GM19397 (cell line): ENCODE results near the gene CSMD2.

ENCODE experiments used
- ATAC-seq: cut with Tn5 transposase; IDR thresholded peaks from one replicate; pipeline ENCODE4 v1.9.1; 2021; ENCODE audit warnings: mild to moderate bottlenecking, moderate library complexity; ENCODE audit not compliant: unreplicated experiment

The CSMD2 gene

DNA sequence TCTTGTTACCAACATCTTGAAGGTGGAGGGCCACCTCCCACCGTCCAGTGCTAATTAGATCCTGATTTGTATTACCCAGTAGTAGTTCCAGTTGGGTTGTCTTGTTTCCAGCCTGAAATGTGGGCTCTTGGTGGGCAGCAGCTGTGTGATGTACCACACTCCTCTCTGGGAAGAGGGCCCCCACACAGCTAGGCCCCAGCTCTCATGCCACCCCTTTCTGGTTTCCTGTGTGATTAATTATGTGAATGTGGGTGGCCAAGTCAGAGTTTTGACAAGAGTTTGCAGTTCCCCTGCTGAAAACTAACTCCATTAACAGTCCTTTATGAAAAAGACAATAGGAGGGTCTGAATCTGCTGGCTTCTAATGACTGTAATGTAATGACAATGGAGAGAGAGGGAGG is 297.3 kb downstream of the CSMD2 start:
- ATAC-seq = no peak

DNA sequence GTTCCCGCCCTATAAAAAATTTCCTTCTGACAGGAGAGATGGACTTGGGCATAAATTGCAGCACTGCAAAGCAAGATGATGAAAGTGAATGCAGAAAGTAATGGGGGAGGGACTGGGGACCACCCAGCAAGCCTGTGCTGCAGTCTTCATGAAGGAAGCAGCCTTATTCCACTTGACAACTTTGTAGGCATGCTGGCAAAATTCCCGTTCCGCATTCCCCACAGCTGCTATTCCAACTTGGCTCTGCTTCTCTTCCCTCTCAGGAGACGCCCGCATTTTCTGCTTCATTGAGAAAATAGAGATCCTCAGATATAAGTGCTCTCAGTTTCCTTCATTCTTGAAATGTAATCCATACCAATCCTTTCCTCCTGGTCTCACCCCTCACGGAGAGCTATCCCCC is 298.7 kb downstream of the CSMD2 start:
- ATAC-seq = no peak

DNA sequence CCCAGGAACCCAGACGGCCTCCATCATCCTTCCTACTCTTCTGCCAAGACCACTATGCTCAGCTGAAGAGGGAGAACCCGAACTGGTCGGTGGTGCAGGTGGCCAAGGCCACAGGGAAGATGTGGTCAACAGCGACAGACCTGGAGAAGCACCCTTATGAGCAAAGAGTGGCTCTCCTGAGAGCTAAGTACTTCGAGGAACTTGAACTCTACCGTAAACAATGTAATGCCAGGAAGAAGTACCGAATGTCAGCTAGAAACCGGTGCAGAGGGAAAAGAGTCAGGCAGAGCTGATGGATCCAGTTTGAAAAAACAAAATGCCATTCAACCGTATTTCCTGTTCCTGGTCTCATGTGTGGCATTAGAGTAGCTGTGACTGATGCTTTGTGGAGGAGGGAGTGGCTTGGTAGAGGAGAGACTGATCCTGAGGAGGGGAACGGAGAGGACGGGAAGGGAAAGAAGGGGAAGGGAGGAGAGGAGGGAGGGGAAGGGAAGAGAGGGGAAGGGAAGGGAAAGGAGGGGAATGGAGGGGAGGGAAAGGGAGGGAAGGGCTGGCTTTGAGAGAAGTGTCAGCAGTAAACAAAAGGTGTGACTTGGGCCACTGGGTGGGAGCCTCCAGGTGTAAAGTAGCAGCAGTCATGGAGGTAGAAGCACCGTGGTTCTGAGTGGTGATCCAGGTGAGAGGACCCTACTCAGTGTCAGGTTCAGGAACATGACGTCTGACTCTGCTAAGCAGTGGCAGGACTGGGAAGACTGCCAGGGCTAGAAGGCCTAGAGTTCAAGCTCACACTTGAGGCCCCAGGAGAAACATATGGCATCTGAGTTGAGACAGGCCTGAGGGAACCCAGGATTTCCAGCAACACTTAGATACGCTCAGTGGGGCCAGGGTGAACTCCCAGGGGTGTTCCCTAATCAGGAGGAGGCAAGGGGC is 300.3 kb downstream of the CSMD2 start:
- no peak for ATAC-seq

DNA sequence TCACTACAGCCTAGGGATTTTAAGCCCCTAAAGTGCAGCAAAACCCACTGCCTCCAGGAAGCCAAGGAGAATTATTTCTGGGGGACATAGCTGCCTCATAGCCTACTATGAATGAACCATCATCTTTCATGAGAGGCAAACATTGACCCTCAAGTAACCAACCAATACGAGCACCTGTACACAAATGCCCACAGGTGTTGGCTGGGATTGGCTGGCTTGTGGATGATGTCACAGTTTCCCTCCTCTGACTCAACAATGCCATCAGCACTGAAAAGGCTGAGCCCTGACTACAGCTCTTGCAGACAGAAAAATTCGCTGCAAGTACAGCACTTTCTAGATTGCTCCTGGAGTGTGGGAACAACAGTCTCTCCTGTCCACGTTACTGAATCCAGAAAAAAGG is 301.3 kb downstream of the CSMD2 start, which contains the start of gene HMGB4:
Gene HMGB4 (plus strand): TSS at position 301 of the 400 bp plus-strand sequence. CDS start 113 bp downstream, outside the sequence.
- no peak for ATAC-seq

DNA sequence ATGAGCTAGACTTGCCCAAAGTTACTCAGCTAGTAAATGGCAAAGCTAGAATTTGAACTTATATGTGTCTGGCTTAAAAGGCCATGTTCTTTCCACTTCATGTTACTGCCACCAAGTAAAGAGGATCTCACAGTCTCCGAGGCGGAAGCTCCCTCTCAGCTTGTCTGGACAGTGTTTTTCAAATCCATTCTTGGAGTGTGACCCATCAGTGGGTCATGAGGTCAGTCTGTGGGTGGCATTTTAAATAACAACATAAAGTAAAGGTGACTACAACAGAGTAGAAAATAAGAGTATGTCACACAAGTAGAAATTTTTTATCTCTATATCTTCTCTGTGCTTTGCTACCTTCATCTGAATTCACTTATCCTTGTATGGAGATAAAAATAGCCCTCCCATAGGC is 304.4 kb downstream of the CSMD2 start:
- no peak for ATAC-seq

DNA sequence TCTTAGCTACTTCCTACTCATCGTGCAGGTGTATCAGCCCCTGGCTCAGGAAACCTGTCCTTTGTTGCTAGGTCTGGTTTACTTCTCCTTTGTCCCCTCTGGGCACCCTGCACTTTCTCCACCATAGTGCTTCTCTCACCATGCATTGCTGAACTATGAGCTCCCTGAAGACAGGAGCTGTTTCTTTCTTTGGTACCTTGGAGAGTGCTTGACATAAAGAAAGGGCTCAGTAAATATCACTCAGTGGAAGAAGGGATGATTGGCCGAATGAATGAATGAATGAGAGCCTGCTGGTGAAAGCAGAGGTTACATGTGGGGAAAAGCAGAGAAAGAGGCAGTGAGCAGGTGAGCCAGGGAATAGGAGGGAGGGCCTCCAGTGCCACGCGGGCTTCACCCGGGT is 310.9 kb downstream of the CSMD2 start:
- no peak for ATAC-seq

DNA sequence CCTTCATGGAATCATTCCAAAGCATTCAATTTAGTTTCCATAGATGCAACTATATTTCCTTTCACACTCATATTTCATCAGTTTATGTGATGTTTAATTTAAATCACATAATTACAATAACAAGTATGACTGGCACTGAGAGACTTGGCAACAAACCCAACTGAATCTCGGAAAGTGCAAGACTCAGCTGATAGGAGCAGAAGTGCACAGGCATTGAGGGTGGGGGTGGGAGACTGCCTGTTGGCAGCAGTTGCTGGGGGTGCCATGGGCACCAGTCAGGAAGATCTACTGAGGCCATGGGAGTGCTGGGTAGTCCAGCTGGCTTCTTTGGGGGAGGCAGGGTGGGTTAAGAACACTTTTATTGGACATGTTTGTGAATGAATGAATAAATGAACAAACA is 311.6 kb downstream of the CSMD2 start:
- no peak for ATAC-seq

DNA sequence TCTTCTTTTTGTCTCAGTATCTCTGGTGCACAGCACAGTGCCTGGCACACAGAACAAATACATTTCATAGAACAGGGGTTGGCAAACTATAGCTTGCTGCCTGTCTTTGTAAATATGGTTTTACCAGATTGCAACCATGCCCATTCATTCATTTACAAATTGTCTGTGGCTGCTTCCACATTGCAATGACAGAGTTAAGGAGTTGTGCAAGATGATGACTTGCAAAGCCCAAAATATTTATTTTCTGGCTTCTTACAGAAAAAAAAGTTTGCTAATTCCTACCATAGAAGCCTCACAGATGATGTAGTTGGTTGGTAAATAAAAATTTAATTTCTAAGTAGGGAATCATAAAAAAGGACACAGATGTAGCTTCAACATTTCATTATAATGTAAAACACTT is 312.3 kb downstream of the CSMD2 start:
- no peak for ATAC-seq

DNA sequence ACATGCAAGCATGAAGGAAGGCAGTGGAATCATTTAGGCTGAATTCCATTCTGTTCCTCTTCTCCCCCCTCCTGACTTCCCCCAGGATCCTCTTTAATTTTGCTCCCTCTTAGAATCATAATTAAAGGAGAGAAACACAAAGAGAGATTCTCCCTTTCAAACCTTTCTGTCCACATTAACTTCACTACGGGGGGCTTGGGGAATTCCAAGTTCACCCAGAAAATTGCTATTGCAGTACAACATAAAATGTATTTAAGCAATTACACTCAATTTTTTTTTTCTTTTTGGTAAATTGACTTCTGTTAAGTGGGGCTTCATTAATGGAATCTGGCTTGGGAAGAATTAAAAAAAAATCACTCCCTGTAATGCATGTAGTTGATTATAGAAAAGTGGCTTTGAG is 314.5 kb downstream of the CSMD2 start:
- no peak for ATAC-seq

DNA sequence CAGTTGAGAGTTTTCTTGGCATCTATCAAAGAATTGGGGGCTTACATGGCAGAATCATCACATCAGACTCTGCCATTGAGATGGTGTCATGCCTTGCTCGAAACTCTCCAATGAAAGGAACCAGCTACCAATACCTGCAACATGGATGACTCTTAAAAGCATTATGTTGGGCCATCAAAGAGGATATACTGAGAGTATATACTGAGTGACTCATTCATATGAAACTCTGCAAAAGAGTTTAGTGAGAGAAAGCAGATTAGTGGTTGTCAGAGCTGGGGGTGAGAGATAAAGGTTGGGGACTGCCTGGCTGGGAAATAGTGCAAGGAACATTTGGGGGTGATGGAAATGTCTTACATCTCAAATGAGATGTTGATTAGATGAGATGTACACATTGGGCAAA is 315.8 kb downstream of the CSMD2 start:
- no peak for ATAC-seq

DNA sequence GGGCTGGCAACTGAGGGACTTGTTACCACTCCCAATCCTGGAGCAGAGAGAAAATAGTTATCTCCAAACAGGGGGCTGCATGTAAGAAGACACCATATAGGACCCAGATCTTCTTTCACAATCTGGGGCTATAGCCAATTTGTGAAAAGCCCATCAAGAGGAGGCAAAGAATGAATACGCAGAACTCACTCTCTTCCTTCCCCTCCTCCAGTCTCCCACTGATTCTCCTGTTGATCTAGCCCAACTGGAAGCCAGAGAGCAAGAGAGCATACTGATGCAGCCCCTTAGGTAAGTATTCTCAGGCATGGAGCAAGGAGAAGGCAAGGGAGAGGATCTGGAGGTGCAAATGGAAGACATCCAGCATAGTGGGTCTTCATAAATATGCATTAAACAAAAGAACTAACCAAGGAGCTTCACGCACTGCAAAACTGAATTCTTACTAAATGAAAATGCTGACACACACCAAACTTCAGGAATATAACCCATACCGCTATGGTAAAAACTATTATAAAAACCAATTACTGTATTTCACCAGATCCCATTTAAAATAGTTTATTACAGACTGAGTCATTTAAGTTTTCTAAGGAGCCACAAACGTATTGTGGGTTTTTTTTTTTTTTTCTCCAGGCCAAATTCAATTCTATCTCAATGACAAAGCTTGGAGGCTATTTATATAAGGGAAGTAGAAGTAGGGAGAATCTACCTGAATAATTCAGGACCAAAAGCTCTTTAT is 316.7 kb downstream of the CSMD2 start:
- ATAC-seq = no peak

DNA sequence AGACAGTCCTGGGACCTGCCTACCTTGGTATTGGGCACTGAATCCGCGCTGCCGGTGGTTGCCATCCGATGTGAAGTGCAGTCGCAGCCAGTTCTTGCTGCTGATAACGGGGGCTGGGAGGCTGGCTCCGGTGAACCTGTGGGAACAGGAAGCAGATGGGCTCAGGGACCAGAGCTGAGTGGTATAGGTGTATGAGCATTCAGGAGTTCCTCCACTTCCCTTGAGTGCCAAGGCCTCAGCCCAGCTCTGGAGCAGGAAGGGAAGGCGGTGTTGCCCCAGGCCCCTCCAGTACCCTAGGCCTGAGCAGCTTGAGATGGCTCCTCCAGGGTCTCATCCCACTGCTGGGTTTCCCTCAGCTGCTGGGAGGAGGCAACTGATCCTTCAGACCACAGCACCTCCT is 318.2 kb downstream of the CSMD2 start:
- ATAC-seq = no peak

DNA sequence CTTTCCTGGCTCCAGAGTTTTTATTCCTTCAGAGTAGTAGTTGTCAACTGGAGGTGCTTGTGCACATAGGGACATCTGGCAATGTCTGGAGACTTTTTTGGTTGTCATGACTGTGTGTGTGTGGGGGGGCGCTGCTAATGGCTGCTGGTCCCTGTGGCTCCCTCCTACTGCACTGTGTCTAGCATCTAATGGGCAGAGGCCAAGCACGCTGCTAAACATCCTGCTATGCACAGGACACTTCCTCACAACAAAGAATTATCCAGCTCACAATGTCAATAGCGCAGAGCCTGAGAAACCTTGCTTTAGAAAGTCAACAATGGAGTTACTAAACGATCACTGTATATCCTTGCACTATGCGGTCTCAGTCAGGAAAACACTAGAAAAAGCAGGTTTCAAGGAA is 320.9 kb downstream of the CSMD2 start:
- ATAC-seq = no peak

DNA sequence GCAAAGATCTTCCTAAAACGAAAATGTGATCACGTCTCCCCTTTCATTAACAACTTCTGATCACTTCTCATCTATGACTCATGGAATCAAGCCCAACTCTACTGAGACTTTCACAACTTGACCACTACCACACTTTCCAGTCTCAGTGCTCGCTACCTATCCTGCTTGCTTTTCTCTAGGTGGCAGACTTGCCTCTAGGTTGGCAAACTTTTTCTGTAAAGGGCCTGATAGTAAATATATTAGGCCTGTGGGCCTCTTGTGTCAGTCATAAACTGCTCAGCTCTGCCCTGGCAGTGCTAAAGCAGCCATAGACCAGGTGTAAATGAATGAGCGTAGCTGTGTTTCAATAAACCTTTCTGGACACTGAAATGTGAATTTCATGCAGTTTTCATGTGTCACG is 322.7 kb downstream of the CSMD2 start:
- no peak for ATAC-seq

DNA sequence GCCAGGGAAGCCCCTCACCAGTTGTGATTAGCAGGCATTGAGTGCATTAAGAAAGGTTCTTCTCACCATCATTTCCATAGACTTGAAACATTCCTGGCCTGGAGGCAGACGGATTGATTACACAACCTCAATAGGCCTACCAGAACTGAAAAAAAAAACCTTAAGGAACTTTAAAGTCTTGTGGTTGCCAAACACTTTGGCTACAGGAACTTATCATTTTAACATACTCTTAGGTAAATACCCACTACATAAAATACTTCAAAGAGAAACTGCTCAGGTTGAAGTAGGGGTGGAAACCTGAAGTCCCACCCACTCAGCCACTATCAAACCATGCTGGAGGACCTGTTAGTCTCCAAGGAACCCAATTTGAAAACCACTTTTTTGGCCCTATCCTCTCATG is 323.5 kb downstream of the CSMD2 start:
- no peak for ATAC-seq

DNA sequence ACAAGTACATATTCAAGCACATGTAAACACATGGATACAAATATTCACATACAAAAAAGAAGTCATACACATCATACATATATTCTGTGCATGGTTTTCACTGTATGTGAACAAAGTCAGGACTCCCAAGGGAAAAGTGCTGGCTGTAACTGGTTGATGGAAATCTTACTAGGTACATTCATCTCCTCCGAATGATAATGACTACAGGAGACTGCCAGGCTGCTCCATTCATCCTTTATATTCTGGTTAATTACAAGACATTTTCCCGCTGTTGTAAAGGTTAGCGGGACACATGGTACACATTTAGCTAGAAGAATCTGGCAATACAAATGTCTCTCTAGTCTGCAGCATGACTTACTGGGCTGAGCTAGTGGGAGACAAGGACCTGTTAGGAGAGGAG is 327.4 kb downstream of the CSMD2 start:
- ATAC-seq = no peak

DNA sequence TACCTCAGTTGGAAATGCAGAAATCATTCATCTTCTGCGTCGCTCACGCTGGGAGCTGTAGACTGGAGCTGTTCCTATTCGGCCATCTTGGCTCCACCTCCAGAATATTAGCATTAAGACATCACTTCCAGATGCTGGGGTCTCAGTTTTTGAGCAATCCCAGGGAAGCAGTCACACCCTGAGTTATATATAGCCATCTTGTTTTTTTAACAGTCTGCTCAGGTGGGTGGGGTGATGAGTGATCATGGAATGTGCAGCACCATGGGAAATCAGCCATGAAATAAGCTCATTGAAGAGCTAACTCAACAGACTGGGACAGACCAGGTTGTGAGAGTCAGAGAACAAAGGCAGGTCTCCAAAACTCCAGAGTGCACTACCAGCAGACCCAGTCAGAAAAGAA is 328.1 kb downstream of the CSMD2 start:
- ATAC-seq = no peak

DNA sequence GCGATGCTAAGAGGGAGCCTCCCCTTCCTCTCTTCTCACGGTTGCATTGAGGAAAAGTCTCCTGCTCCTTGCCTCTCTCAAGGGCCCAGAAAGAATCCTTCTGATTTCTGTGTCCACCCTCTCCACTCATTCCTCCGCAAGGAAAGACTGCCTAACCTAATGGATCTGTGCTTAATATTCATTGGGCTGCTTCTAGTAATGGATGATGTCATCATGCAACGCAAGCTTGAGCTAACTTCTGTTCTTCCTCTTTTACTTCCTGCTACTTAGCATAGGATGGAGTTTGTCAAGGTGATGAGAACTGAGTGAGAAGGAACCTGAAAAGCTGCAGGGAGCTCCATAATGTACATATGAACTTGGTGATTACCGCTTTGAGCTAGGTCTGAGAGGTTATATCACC is 336.4 kb downstream of the CSMD2 start:
- ATAC-seq = no peak

DNA sequence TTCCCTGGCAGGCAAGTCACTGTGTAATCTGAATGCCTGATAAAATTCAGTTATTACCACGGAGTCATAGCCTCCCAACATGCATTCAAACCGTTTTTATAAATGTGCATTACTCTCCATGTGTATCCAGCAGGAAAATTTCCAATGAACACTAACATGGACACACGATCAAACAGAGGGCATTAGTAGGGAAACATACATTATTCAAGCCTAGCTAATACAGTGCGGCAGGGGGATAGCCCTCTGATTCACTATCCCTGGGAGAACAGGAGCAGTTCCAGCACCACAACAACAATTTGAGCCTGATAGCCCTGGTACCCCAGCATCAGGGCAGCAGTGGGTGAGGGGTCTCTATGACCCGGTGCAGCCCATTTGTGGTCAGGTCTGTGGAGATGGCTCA is 337.0 kb downstream of the CSMD2 start:
- no peak for ATAC-seq

DNA sequence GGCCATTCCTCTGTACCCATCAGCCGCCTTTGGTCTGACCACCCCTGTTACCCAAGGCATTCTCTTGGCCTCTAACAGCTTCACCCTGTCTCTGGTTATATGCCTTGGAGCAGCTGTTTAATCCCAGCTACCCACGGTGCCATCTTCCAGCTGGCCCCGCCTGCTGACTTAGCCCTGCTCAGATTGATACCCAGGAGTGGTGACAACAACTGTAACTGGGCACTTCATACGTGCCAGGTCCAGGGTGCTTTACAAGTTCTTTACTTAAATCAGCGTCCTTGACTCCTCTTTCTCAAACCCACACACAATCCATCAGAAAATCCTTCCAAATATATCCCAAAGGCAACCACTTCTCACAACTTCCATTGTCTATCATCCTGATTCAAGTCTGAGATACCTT is 338.3 kb downstream of the CSMD2 start:
- no peak for ATAC-seq

DNA sequence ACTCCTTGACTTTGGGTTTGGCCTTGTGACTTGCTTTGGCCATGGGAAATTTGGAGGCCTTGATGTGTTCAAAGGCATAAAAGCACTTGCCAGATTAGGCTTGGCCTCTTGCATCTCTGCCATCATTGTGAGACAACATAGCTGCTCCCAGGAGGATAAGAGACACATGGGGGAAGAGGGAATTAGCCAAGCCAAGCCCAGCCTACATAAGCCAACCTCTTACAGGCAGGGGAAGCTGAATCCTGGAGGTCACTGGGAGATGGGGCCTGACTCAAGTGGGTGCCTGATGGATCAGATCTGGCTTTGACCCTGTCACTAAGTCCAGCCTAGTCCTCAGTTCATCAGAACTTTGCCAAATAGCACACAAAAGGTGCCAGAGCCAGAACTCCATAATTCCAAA is 338.7 kb downstream of the CSMD2 start:
- ATAC-seq = no peak

DNA sequence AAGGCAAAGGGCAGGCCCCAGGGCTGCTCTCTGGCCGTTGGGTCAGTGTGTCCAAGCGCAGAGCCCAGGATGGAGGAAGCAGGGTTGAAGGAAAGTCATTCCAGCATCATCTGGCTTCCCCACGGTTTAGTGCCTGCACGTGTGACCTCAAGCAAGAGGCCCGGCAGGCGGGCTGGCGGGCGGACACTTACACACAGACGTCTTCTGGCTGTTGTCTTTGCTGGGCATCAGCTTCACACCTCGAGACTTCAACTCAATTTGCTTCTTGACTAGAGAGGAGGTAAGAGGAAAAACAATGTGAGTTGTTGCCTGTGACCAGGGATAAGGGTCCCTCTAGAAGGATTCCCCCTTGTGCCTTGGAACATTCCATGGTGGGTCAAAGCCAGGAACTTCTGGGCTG is 339.5 kb downstream of the CSMD2 start:
- no peak for ATAC-seq
